Transverse colon (tissue), 4 donors: ENCODE results near the gene GNG7.
"Not testable (repeated sequence)": the region's sequence is repeated elsewhere in the genome, so short reads cannot be mapped to it uniquely, and the experiment has no call there.

Experiments used
- CTCF ChIP-seq, 5 experiments: fragments of 200-600 bp in 3 of 5; fragments of 450-650 bp in 2 of 5; sonication (generic) in 3 of 5; IDR thresholded peaks; 1 replicate in 2 of 5; 2 replicates in 3 of 5; pipeline ENCODE4 v1.5.1; 2016 to 2017; ENCODE audit warnings: antibody characterized with exemption in 5 of 5, inconsistent platforms in 3 of 5, mild to moderate bottlenecking in 2 of 5, moderate library complexity in 1 of 5
- POLR2A ChIP-seq: fragments of 450-650 bp; IDR thresholded peaks from one replicate; pipeline ENCODE4 v1.6.1; 2016; ENCODE audit warnings: antibody characterized with exemption, mild to moderate bottlenecking, moderate library complexity
- POLR2AphosphoS5 ChIP-seq, 3 donors: sonication (generic); formaldehyde crosslinking; IDR thresholded peaks; one replicate each; pipeline ENCODE4 v1.6.1; 2016; ENCODE audit warnings: antibody characterized with exemption in 3 of 3

DNA sequence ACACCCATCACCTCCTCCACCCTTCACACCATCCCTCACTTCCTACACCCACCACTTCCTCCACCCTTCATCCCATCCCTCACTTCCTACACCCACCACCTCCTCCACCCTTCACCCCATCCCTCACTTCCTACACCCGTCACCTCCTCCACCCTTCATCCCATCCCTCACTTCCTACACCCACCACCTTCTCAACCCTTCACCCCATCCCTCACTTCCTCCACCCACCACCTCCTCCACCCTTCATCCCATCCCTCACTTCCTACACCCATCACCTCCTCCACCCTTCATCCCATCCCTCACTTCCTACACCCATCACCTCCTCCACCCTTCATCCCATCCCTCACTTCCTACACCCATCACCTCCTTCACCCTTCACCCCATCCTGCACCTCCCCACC, 11.6 kb upstream of the GNG7 start:
- TF ChIP-seq POLR2AphosphoS5 (IDR thresholded peaks at IDR 0.05); CTCF (IDR thresholded peaks at IDR 0.05); POLR2A: not testable (repeated sequence)
